ENCODE measurements around the gene MORN1.
"Not testable (repeated sequence)": the region's sequence is repeated elsewhere in the genome, so short reads cannot be mapped to it uniquely, and the experiment has no call there.

The MORN1 gene

GRCh38 chr1:2296614-2297013, 94.7 kb downstream of the MORN1 start:
- H3K9me3 ChIP-seq (ENCODE audit: insufficient read depth, low read length): no peaks in the 10 kb centered on the region
- H3K36me3 ChIP-seq (ENCODE audit: low read length): no peaks in the 10 kb centered on the region
- no peaks in the 10 kb centered on the region for H3F3A ChIP-seq (ENCODE audit: insufficient read depth)
- H3K4me3 ChIP-seq (ENCODE audit: insufficient read depth, low read length, poor library complexity, severe bottlenecking): no peak overlapping the region
- TF ChIP-seq EZH2phosphoT487 (conservative IDR thresholded peaks at IDR 0.05; ENCODE audit: low read length): no peak
- TF ChIP-seq CTCF (IDR thresholded peaks at IDR 0.05; ENCODE audit: insufficient read depth, low read length, poor library complexity, severe bottlenecking): no peak
- H3K9me2 ChIP-seq (replicated peaks; ENCODE audit: insufficient read depth, low read length): no peaks in the 10 kb centered on the region
- H2AFZ ChIP-seq (ENCODE audit: low read depth, low read length, severe bottlenecking): no peak overlapping the region
- no peaks in the 10 kb centered on the region for H3K27me3 ChIP-seq (ENCODE audit: low read length)
- no peak overlapping the region for H3K9ac ChIP-seq (ENCODE audit: low read length)
- H3K79me2 ChIP-seq (ENCODE audit: insufficient read depth, low read length): no peaks in the 10 kb centered on the region
- no peak overlapping the region for H3K4me2 ChIP-seq (ENCODE audit: low read depth, low read length, poor library complexity, severe bottlenecking)
- H4K20me1 ChIP-seq (ENCODE audit: low read depth, low read length): peaks cover 6% of the 10 kb centered on the region; the same call in 1 of the 2 replicates
- H3K27ac ChIP-seq (ENCODE audit: low read depth, low read length): no peak overlapping the region

GRCh38 chr1:2296211-2296610, 95.1 kb downstream of the MORN1 start:
- H3K36me3 ChIP-seq (ENCODE audit: low read length); H2AFZ ChIP-seq (ENCODE audit: low read depth, low read length, severe bottlenecking); H4K20me1 ChIP-seq (ENCODE audit: low read depth, low read length); H3K27me3 ChIP-seq (ENCODE audit: low read length); H3K9ac ChIP-seq (ENCODE audit: low read length); H3K79me2 ChIP-seq (ENCODE audit: insufficient read depth, low read length); H3K27ac ChIP-seq (ENCODE audit: low read depth, low read length); H3F3A ChIP-seq (ENCODE audit: insufficient read depth); H3K9me2 ChIP-seq (replicated peaks; ENCODE audit: insufficient read depth, low read length); H3K9me3 ChIP-seq (ENCODE audit: insufficient read depth, low read length); H3K4me2 ChIP-seq (ENCODE audit: low read depth, low read length, poor library complexity, severe bottlenecking); H3K4me3 ChIP-seq (ENCODE audit: insufficient read depth, low read length, poor library complexity, severe bottlenecking): not testable (repeated sequence)

GRCh38 chr1:2295526-2295925, 95.8 kb downstream of the MORN1 start:
- H3K4me2 ChIP-seq (ENCODE audit: low read depth, low read length, poor library complexity, severe bottlenecking): no peak overlapping the region
- H3K27me3 ChIP-seq (ENCODE audit: low read length): no peaks in the 10 kb centered on the region
- no peaks in the 10 kb centered on the region for H3K79me2 ChIP-seq (ENCODE audit: insufficient read depth, low read length)
- no peak overlapping the region for H3K9ac ChIP-seq (ENCODE audit: low read length)
- H2AFZ ChIP-seq (ENCODE audit: low read depth, low read length, severe bottlenecking): no peak overlapping the region
- no peak for TF ChIP-seq CTCF (IDR thresholded peaks at IDR 0.05; ENCODE audit: insufficient read depth, low read length, poor library complexity, severe bottlenecking)
- no peaks in the 10 kb centered on the region for H3K36me3 ChIP-seq (ENCODE audit: low read length)
- no peaks in the 10 kb centered on the region for H3K9me3 ChIP-seq (ENCODE audit: insufficient read depth, low read length)
- no peaks in the 10 kb centered on the region for H3K9me2 ChIP-seq (replicated peaks; ENCODE audit: insufficient read depth, low read length)
- no peak overlapping the region for H3K4me3 ChIP-seq (ENCODE audit: insufficient read depth, low read length, poor library complexity, severe bottlenecking)
- peaks cover 6% of the 10 kb centered on the region; the same call in 1 of the 2 replicates for H4K20me1 ChIP-seq (ENCODE audit: low read depth, low read length)
- H3K27ac ChIP-seq (ENCODE audit: low read depth, low read length): no peak overlapping the region
- no peaks in the 10 kb centered on the region for H3F3A ChIP-seq (ENCODE audit: insufficient read depth)

- Histone ChIP-seq H4K20me1 (ENCODE audit: low read depth, low read length) (peaks cover 3% of the 10 kb centered on the region; the same call in 1 of the 2 replicates), H3K36me3 (ENCODE audit: low read length) (no peaks in the 10 kb centered on the region), H3K4me3 (ENCODE audit: insufficient read depth, low read length, poor library complexity, severe bottlenecking) (no peak overlapping the region)
Measured at GRCh38 chr1:2294725-2295078, 96.7 kb downstream of the MORN1 start.

More at GRCh38 chr1:2294725-2295078, 96.7 kb downstream of the MORN1 start:
- Histone ChIP-seq H3K4me2 (ENCODE audit: low read depth, low read length, poor library complexity, severe bottlenecking) (no peak overlapping the region), H3K9ac (ENCODE audit: low read length) (no peak overlapping the region), H3K9me3 (ENCODE audit: insufficient read depth, low read length) (no peaks in the 10 kb centered on the region), H3K9me2 (replicated peaks; ENCODE audit: insufficient read depth, low read length) (no peaks in the 10 kb centered on the region), H3K27me3 (ENCODE audit: low read length) (no peaks in the 10 kb centered on the region), H3K79me2 (ENCODE audit: insufficient read depth, low read length) (no peaks in the 10 kb centered on the region), H3F3A (ENCODE audit: insufficient read depth) (no peaks in the 10 kb centered on the region), H2AFZ (ENCODE audit: low read depth, low read length, severe bottlenecking) (no peak overlapping the region), H3K27ac (ENCODE audit: low read depth, low read length) (no peak overlapping the region)
- TF ChIP-seq EZH2phosphoT487 (conservative IDR thresholded peaks at IDR 0.05; ENCODE audit: low read length): no peak
- no peak for TF ChIP-seq CTCF (IDR thresholded peaks at IDR 0.05; ENCODE audit: insufficient read depth, low read length, poor library complexity, severe bottlenecking)
